22Rv1 (cell line): ENCODE measurements around the gene SHC2.

ENCODE experiments used
- ZFX ChIP-seq: fragments of 450-650 bp; IDR thresholded peaks from 2 replicates; pipeline ENCODE4 v1.6.1; 2017; ENCODE audit warnings: antibody characterized with exemption, borderline replicate concordance
- TF ChIP-seq, protein P1 (sequence below): fragments of 450-650 bp; IDR thresholded peaks from 2 replicates; pipeline ENCODE4 v1.5.1; 2017; ENCODE audit warnings: mild to moderate bottlenecking

DNA sequence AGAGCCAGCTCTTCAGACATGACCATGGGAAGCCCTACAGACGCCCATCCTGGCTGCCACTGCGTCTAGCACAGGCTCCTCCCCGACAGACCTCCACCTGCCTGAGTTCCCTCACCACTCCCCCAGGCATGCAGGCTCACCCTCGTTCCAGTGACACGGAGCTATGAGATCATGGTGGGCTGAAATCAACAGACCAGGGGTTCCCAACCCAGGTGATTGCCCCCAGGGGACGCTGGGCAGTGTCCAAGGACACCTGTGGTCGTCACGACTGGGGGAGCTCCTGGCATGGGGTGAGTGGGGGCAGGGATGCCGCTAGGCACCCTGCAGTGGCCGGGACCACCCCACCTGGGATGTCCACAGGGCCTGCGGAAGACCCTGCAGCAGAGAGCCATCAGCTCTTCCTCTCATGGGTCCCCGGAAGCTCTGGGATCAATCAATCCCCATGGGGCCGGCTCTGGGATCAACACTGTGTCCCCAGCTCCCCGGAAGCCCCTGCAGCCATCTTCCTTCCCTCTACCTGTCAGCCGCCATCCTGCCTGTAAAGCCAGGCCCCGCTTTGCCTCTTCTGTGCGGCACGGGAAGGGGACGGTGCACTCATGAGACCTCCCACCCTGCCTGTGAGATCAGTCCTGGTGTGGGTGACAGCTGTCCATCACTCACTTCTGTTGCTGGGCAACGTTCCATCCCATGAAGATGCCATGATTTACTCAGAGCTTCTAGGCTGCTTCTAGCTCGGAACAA is 22.7 kb upstream of the SHC2 start:
- TF ChIP-seq, protein P1, sequence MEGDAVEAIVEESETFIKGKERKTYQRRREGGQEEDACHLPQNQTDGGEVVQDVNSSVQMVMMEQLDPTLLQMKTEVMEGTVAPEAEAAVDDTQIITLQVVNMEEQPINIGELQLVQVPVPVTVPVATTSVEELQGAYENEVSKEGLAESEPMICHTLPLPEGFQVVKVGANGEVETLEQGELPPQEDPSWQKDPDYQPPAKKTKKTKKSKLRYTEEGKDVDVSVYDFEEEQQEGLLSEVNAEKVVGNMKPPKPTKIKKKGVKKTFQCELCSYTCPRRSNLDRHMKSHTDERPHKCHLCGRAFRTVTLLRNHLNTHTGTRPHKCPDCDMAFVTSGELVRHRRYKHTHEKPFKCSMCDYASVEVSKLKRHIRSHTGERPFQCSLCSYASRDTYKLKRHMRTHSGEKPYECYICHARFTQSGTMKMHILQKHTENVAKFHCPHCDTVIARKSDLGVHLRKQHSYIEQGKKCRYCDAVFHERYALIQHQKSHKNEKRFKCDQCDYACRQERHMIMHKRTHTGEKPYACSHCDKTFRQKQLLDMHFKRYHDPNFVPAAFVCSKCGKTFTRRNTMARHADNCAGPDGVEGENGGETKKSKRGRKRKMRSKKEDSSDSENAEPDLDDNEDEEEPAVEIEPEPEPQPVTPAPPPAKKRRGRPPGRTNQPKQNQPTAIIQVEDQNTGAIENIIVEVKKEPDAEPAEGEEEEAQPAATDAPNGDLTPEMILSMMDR = no peak
- TF ChIP-seq ZFX = no peak
